GM19023 (cell line): Measurements from ENCODE around the gene HBA1.
"Not testable (repeated sequence)": the region's sequence is repeated elsewhere in the genome, so short reads cannot be mapped to it uniquely, and the experiment has no call there.

Source experiments
- ATAC-seq: cut with Tn5 transposase; IDR thresholded peaks from one replicate; pipeline ENCODE4 v1.9.1; 2021; ENCODE audit warnings: mild to moderate bottlenecking, moderate library complexity; ENCODE audit not compliant: unreplicated experiment

The HBA1 gene

DNA sequence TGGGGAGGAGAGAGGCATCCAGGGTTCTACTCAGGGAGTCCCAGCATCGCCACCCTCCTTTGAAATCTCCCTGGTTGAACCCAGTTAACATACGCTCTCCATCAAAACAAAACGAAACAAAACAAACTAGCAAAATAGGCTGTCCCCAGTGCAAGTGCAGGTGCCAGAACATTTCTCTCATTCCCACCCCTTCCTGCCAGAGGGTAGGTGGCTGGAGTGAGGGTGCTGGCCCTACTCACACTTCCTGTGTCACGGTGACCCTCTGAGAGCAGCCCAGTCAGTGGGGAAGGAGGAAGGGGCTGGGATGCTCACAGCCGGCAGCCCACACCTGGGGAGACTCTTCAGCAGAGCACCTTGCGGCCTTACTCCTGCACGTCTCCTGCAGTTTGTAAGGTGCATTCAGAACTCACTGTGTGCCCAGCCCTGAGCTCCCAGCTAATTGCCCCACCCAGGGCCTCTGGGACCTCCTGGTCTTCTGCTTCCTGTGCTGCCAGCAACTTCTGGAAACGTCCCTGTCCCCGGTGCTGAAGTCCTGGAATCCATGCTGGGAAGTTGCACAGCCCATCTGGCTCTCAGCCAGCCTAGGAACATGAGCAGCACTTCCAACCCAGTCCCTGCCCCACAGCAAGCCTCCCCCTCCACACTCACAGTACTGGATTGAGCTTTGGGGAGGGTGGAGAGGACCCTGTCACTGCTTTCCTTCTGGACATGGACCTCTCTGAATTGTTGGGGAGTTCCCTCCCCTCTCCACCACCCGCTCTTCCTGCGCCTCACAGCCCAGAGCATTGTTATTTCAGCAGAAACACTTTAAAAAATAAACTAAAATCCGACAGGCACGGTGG is 2.3 kb upstream of the HBA1 start:
- ATAC-seq, result not testable (repeated sequence)

DNA sequence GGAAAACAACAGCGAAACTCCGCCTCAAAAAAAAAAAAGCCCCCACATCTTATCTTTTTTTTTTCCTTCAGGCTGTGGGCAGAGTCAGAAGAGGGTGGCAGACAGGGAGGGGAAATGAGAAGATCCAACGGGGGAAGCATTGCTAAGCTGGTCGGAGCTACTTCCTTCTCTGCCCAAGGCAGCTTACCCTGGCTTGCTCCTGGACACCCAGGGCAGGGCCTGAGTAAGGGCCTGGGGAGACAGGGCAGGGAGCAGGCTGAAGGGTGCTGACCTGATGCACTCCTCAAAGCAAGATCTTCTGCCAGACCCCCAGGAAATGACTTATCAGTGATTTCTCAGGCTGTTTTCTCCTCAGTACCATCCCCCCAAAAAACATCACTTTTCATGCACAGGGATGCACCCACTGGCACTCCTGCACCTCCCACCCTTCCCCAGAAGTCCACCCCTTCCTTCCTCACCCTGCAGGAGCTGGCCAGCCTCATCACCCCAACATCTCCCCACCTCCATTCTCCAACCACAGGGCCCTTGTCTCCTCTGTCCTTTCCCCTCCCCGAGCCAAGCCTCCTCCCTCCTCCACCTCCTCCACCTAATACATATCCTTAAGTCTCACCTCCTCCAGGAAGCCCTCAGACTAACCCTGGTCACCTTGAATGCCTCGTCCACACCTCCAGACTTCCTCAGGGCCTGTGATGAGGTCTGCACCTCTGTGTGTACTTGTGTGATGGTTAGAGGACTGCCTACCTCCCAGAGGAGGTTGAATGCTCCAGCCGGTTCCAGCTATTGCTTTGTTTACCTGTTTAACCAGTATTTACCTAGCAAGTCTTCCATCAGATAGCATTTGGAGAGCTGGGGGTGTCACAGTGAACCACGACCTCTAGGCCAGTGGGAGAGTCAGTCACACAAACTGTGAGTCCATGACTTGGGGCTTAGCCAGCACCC is 1.2 kb upstream of the HBA1 start:
- ATAC-seq, result no peak

DNA sequence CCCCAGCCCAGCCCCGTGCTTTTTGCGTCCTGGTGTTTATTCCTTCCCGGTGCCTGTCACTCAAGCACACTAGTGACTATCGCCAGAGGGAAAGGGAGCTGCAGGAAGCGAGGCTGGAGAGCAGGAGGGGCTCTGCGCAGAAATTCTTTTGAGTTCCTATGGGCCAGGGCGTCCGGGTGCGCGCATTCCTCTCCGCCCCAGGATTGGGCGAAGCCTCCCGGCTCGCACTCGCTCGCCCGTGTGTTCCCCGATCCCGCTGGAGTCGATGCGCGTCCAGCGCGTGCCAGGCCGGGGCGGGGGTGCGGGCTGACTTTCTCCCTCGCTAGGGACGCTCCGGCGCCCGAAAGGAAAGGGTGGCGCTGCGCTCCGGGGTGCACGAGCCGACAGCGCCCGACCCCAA is 474 bp upstream of the HBA1 start:
- not testable (repeated sequence) for ATAC-seq

DNA sequence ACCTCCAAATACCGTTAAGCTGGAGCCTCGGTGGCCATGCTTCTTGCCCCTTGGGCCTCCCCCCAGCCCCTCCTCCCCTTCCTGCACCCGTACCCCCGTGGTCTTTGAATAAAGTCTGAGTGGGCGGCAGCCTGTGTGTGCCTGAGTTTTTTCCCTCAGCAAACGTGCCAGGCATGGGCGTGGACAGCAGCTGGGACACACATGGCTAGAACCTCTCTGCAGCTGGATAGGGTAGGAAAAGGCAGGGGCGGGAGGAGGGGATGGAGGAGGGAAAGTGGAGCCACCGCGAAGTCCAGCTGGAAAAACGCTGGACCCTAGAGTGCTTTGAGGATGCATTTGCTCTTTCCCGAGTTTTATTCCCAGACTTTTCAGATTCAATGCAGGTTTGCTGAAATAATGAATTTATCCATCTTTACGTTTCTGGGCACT is 928 bp downstream of the HBA1 start:
- ATAC-seq, result no peak

DNA sequence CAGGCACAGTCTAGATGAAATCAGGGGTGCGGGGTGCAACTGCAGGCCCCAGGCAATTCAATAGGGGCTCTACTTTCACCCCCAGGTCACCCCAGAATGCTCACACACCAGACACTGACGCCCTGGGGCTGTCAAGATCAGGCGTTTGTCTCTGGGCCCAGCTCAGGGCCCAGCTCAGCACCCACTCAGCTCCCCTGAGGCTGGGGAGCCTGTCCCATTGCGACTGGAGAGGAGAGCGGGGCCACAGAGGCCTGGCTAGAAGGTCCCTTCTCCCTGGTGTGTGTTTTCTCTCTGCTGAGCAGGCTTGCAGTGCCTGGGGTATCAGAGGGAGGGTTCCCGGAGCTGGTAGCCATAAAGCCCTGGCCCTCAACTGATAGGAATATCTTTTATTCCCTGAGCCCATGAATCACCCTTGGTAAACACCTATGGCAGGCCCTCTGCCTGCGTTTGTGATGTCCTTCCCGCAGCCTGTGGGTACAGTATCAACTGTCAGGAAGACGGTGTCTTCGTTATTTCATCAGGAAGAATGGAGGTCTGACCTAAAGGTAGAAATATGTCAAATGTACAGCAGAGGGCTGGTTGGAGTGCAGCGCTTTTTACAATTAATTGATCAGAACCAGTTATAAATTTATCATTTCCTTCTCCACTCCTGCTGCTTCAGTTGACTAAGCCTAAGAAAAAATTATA is 1.6 kb downstream of the HBA1 start:
- no peak for ATAC-seq

DNA sequence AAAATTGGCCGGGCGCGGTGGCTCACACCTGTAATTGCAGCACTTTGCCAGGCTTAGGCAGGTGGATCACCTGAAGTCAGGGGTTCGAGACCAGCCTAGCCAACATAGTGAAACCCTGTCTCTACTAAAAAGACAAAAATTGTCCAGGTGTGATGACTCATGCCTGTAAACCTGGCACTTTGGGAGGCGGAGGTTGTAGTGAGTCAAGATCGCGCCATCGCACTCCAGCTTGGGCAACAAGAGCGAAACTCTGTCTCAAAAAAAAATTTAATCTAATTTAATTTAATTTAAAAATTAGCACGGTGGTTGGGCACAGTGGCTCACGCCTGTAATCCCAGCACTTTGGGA is 2.2 kb downstream of the HBA1 start:
- no peak for ATAC-seq

DNA sequence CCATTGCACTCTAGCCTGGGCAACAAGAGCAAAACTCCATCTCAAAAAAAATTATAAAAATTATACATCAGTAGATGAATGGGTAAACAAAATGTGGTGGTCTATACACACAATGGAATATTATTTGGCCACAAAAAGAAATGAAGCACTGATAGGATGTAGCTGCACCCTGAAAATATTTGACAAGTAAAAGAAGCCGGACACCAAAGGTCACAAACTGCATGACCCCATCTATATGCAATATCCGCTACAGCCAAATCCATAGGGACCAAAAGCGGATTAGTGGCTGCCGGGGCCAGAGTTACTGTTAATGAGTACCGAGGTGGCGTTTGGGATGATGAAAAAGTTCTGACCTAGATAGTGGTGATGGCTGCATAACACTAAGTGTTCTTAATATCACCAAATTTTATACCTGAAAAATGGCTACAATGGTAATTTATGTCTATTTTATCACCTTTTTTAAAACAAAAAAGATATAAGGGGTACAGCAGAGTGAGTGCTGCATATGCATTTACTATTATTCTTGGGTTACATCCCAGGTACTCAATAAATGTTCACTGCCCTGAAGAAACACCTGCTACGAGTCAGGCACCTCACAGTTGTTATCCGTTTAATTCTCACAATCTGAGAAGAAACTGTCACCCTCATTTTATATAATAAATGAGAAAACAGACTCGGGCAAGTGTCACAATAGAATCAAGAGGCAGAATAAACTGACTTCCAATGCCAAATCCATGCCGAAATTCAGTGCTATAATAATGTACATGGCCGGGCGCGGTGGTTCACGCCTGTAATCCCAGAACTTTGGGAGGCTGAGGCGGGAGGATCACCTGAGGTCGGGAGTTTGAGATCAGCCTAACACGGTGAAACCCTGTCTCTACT is 3.0 kb downstream of the HBA1 start:
- ATAC-seq, result no peak

DNA sequence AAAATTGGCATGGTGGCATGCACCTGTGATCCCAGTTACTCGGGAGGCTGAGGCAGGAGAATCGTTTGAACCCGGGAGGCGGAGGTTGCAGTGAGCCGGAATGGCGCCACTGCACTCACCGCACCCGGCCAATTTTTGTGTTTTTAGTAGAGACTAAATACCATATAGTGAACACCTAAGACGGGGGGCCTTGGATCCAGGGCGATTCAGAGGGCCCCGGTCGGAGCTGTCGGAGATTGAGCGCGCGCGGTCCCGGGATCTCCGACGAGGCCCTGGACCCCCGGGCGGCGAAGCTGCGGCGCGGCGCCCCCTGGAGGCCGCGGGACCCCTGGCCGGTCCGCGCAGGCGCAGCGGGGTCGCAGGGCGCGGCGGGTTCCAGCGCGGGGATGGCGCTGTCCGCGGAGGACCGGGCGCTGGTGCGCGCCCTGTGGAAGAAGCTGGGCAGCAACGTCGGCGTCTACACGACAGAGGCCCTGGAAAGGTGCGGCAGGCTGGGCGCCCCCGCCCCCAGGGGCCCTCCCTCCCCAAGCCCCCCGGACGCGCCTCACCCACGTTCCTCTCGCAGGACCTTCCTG is 3.7 kb downstream of the HBA1 start, which contains the start of gene HBQ1:
HBQ1 (plus strand) TSS at position 359 of the 575 bp plus-strand sequence; CDS start at position 387, 28 bp downstream.
- ATAC-seq, result no peak

DNA sequence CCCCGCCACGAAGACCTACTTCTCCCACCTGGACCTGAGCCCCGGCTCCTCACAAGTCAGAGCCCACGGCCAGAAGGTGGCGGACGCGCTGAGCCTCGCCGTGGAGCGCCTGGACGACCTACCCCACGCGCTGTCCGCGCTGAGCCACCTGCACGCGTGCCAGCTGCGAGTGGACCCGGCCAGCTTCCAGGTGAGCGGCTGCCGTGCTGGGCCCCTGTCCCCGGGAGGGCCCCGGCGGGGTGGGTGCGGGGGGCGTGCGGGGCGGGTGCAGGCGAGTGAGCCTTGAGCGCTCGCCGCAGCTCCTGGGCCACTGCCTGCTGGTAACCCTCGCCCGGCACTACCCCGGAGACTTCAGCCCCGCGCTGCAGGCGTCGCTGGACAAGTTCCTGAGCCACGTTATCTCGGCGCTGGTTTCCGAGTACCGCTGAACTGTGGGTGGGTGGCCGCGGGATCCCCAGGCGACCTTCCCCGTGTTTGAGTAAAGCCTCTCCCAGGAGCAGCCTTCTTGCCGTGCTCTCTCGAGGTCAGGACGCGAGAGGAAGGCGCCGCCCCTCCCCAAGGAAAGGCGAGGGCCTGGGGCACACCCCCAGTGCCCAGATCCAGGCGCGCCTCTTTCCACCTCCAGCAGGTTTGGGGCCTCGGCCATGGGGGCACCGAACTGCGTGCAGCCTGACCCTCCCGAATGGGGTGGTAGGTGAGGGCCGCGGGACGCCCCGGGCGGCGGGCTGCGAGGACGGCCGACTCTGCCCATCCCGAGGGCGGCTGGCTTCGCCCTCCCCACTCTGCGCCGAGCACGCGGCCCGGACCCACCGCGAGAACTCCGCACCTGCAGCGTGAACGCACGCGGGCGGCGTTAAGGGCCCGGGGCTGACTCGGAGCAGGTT is 4.4 kb downstream of the HBA1 start:
- ATAC-seq, result peak; percentile 48

DNA sequence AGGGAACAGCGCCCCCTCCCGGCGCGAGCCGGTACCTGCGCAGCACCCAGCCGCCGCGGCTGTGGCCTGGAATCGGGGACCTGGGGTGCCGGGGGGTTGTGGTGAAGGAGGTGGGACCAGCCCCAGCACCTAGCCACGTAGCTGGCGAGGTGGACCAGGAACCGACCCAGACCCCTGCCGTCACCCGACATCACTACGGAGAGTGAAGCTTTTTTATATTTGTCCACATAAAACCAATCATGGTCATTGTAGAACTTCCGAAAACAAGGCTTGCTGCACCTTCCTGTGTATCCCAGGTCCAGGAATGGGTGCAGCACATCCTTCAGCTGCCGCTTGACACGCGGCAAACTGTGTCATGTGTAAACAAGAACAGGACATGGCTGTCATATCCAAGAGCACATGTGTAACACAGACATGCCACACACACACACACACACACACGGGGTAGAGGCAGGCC is 5.1 kb downstream of the HBA1 start:
- no peak for ATAC-seq

DNA sequence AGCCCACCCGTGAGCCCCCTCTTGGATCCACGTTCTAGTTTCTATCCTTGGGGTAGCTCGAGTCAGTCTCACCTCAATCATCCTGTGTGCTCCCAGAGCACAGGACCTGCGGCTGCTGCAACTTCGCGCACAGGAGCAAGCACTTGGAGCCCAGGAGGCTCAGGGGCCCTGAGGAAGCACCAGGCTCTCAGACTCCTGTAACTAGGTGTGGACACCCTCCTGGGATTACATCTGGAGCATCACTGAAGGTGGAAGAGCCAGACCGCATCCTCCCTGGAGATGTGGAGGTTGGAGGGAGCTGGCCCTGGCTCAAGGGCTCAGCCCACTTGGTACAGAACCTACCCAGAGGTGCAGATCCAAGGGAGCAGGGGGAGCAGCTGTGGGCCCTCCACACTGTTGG is 6.5 kb downstream of the HBA1 start:
- ATAC-seq, result no peak

DNA sequence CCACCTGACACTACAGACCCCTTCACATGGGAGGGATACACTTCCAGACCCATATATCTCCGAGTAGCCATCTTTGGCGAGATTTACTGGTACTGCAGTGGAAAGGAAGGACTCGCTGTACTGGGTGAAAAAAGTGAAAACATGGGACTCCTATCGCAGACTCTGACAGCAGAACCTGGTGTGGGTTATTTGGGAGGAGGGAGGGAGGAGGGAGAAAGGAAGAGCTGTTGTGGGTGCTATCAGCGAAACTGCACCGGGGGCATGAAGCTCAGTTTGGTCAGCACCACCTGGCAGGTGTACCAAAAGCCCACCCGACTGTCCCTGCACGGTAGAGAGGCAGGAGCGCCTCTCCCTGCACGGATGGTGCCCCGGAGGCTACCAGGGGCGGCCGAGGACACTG is 8.7 kb downstream of the HBA1 start:
- no peak for ATAC-seq

DNA sequence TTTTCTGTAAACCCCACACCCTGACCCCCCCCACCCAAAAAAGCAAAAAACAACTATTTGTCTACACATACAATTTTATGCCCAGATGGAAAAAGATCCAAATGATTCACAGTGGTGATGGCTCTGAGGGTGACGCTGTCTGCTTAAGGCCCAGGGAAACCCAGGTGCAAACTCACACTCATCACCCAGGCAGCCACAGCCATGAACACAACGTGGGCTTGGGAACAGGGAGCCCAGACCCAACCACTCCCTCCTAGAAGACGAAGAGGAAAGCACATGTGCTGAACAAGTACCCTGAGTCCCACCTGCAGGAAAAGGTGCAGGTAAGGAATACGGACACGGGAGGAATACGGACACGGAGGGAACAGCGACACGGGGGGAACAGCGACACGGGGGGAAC is 9.2 kb downstream of the HBA1 start:
- ATAC-seq, result no peak

DNA sequence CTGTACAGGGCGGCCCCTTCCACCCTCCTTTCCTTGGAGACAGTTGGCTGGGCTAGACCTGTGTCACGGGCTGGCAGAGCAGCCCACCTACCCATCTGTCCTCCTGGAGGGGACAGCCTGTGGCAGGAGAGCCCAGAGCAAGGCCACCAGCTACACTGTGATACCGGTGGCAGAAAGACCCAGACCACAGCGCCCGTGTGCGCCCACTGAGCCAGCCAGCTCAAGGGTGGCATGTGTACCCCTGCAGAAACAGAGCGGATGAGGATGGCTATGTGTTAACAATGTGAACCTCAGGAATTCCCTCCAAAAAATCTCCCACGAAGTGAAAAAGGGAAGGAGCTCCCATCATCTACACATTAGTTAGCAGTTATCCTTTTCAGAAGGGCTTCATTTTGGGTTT is 10.8 kb downstream of the HBA1 start:
- no peak for ATAC-seq

DNA sequence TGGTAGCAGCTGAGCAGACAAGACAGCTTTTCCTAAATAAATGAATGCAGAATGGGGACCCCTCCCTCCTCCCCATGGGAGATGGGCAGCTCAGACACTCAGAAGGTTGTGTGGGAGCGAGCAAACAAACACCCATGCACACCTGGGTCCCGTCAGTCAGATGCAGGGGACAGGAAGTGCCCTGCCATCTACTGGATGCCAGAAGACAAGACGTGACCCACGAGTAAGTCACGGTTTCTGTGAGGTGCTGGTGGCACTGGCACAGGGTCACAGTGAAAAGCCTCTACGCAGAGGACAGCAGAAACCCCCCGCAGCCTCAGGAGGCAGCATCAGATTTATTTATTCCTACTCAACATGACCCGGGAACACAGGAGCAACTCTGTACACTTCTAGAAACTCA is 12.2 kb downstream of the HBA1 start:
- ATAC-seq, result no peak

DNA sequence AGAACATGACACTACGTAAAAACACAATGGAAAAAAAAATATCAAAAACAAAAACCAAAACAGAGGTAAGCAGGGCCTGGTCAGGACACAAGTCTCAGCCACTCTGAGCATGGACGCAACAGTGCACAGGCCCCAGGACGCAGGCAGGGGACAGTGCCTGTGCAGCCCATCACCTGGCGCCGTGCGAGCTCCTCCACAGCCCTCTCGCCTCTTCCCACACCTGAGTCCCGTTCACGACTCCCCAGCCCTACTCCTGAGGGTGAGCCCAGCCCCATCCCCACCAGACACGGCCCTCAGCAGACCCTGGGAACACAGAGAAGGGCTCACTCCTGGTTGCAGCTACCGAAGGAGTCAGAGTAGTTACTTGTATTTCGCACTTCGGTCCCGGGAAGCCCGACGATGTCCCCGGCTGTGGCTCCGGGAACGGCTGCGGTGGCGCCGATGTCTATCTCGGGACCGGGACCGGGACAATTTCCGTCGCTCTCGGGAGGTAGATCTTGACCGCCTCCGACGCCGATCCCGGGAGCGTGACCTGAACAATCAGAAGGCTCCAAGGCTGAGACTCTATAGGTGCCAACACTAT is 13.2 kb downstream of the HBA1 start:
- ATAC-seq, result no peak

DNA sequence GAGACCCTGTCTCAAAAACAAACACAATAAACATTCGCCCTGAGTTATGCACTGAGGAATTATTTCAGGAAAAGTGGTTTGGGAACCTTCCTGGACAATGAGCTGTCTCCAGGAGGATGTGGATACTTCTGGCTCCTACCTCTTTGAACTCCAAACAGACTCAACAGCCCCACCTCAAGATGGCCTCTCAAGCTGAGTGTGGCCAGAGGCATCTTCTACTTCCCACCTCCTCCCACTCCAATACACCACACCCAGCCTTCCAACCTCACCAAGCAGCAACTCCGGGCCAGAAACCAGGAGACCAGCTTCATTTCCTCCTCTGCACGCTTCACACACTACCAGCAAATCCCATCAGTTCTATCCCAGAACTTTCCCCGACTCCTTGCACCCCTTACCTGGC is 15.4 kb downstream of the HBA1 start:
- ATAC-seq, result no peak

DNA sequence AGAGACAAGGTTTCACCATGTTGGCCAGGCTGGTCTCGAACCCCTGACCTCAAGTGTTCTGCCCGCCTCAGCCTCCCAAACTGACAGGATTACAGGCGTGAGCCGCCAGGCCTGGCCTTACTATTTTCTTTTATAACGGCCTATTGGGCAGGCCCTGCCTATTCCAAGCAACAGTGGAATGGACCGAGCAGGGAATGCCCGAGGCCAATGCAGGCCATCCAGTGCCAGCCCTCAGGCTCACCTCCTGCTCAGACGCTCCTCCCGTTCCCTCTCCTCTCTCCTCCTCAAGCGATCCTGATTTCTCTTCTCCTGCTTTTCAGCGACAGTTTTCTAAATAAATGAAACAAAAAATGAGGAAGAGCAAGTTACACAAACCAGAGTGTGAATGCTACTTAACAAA is 16.2 kb downstream of the HBA1 start:
- no peak for ATAC-seq

DNA sequence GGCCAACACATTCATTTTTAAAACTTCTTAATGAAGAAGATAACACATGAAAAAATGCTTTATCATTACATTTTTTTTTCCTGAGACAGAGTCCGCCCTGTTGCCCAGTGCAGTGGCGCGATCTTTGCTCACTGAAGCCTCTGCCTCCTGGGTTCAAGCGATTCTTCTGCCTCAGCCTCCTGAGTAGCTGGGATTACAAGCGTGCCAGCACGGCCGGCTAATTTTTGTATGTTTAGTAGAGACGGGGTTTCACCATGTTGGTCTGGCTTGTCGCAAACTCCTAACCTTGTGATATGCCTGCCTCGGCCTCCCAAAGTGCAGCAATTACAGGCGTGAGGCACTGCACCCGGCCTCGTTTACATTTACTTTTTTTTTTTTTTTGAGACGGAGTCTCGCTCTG is 17.0 kb downstream of the HBA1 start:
- ATAC-seq, result no peak
